ENCODE results near the gene LIX1L.

Gene LIX1L

GRCh38 chr1:145961425-145962156 is 3.8 kb upstream of the LIX1L start:
- H3K9me3 Mint-ChIP-seq, result no peaks in the 10 kb centered on the region
- peak overlapping the region; percentile 67 for H3K27ac Mint-ChIP-seq
- H3K4me3 Mint-ChIP-seq, result peak overlapping the region; percentile 95
- peaks cover 6% of the 10 kb centered on the region for H3K27me3 Mint-ChIP-seq (ENCODE audit: low read depth)
- H3K4me1 Mint-ChIP-seq (ENCODE audit: low read depth), result peaks cover 58% of the 10 kb centered on the region
- peaks cover 2% of the 10 kb centered on the region for H3K36me3 Mint-ChIP-seq (ENCODE audit: low read depth)

DNA sequence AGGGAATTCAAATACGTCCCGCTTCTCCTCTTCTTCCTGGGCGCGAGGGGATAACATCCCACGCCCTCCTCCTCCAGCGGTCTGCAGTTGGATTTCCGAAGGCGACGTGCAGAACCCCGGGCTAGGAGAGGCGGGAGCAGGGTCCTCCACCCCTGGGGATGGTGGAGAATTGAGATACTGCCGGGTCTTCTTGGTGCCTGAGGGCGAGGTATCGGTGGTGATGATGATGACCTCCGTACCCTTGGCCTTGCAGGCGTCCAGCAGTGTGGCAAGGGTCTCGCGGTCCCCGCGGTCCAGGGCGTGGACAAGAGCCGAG is 3.2 kb upstream of the LIX1L start:
- H3K36me3 Mint-ChIP-seq (ENCODE audit: low read depth), result peaks cover 2% of the 10 kb centered on the region
- no peaks in the 10 kb centered on the region for H3K9me3 Mint-ChIP-seq
- H3K4me1 Mint-ChIP-seq (ENCODE audit: low read depth), result peaks cover 60% of the 10 kb centered on the region
- peaks cover 6% of the 10 kb centered on the region for H3K27me3 Mint-ChIP-seq (ENCODE audit: low read depth)
- peak overlapping the region; percentile 95 for H3K4me3 Mint-ChIP-seq
- no peak overlapping the region for H3K27ac Mint-ChIP-seq

GRCh38 chr1:145960468-145961108 is 2.8 kb upstream of the LIX1L start:
- peak overlapping the region; percentile 95 for H3K4me3 Mint-ChIP-seq
- peaks cover 6% of the 10 kb centered on the region for H3K27me3 Mint-ChIP-seq (ENCODE audit: low read depth)
- H3K27ac Mint-ChIP-seq, result no peak overlapping the region
- H3K4me1 Mint-ChIP-seq (ENCODE audit: low read depth), result peaks cover 64% of the 10 kb centered on the region
- H3K9me3 Mint-ChIP-seq, result no peaks in the 10 kb centered on the region
- peaks cover 2% of the 10 kb centered on the region for H3K36me3 Mint-ChIP-seq (ENCODE audit: low read depth)

DNA sequence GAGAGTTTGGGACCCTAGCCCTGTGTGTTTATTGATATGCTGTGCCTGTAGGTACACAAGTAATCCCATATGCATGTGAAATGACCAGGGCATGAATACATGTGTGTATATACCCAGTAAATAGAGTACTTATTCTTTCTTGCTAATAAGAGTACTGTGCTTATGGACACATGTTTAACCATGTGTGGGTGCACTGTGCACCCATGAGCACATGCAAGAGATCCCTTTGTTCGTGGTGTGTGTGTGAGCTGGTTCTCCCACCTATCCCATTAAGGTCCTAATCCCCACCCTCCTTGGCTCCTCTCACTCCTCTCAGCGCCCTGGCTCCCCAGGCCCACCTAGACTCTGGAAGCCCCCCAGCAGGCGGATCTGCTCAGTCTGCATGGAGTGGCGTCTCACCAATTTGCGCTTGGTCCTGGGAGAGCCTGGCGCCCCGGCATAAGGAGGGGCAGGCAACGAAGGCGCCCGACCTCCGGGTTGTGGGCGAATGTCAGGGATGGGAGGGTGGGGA is 2.2 kb upstream of the LIX1L start:
- no peak overlapping the region for H3K4me3 Mint-ChIP-seq

DNA sequence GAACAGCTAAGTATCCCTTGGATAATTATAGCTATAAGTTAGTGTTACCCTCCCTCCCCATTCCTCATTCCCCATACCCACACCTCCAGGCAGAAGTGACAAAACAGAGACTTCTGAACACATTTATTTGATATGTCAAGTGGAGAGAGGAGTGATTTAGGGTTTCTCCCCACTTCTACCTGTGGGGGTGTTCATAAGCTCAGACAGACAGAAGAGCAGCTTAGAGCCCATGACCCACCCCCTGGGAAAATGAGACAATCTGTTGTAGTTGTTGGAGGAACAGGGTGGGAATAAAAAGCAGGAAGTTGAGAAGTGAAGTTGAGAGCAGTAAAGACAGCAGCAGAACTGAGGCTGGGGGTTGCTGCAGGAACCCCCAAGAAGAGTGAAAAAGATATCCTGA is 1.5 kb upstream of the LIX1L start:
- Mint-ChIP-seq H3K9me3 (no peaks in the 10 kb centered on the region), H3K4me3 (peak overlapping the region; percentile 15), H3K27ac (no peak overlapping the region), H3K27me3 (ENCODE audit: low read depth) (peaks cover 6% of the 10 kb centered on the region), H3K36me3 (ENCODE audit: low read depth) (peaks cover 6% of the 10 kb centered on the region), H3K4me1 (ENCODE audit: low read depth) (peaks cover 70% of the 10 kb centered on the region)

More for the DNA sequence above, 2.2 kb upstream of the LIX1L start:
- Mint-ChIP-seq H3K27me3 (ENCODE audit: low read depth) (peaks cover 6% of the 10 kb centered on the region), H3K9me3 (no peaks in the 10 kb centered on the region), H3K36me3 (ENCODE audit: low read depth) (peaks cover 4% of the 10 kb centered on the region), H3K4me1 (ENCODE audit: low read depth) (peaks cover 67% of the 10 kb centered on the region), H3K27ac (no peak overlapping the region)

DNA sequence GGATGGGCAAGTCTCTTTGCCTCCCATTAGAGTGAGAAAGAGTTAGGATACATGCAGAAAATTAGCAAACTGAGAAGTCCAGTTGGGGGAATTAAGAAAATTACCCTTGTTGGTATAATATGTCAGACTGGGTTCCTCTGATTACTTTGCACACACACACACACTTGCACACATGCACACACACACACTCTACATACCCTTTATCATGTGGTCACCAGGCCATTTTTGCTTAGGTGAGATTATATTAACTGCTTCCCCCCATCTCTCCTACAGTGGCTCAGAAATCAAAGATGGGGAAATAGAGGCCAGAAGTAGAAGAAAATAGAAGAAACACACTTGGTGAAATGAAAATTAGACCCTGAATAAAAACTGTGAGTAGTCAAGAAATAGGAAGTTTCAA is 917 bp upstream of the LIX1L start:
- Mint-ChIP-seq H3K27ac (no peak overlapping the region), H3K9me3 (no peaks in the 10 kb centered on the region), H3K4me1 (ENCODE audit: low read depth) (peaks cover 67% of the 10 kb centered on the region), H3K36me3 (ENCODE audit: low read depth) (peaks cover 6% of the 10 kb centered on the region), H3K4me3 (no peak overlapping the region), H3K27me3 (ENCODE audit: low read depth) (peaks cover 6% of the 10 kb centered on the region)

DNA sequence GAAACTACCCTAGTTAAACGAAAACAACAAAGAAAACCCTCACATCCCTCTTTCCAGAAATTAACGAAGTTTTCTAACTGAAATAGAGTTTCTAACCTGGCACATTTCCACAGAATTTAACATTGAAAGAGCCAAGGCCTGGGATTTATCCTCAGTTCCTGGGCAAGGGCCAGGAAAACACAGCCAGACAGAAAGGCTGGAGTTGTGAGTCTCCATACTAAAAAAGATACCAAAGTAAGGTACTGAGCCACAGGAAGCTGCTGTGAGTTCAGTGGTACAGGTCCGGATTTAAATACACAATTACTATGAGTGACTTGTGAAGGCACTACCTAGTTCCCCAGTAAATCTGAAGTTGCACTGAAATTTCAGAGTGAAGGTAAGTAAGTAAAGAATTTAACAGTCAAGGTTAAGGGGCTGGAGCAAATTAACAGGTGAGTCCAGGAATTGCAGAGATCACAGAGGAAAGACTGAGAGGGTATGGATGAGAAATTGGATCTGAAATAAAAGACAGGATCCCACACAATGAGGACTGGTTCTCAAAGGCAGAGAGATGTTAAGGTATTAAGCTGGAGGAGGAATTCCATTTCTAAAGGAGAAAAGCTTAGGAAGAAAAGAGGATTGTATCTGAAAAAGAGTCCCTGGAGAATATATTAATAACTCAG is 905 bp downstream of the LIX1L start:
- Mint-ChIP-seq H3K36me3 (ENCODE audit: low read depth) (peaks cover 8% of the 10 kb centered on the region), H3K4me3 (peak overlapping the region; percentile 96), H3K9me3 (no peaks in the 10 kb centered on the region), H3K4me1 (ENCODE audit: low read depth) (peaks cover 52% of the 10 kb centered on the region), H3K27ac (peak overlapping the region; percentile 92), H3K27me3 (ENCODE audit: low read depth) (peaks cover 6% of the 10 kb centered on the region)

GRCh38 chr1:145956361-145956760 is 1.5 kb downstream of the LIX1L start:
- Mint-ChIP-seq H3K4me1 (ENCODE audit: low read depth) (peaks cover 52% of the 10 kb centered on the region), H3K4me3 (peak overlapping the region; percentile 96), H3K27ac (peak overlapping the region; percentile 92), H3K9me3 (no peaks in the 10 kb centered on the region), H3K27me3 (ENCODE audit: low read depth) (peaks cover 6% of the 10 kb centered on the region), H3K36me3 (ENCODE audit: low read depth) (peaks cover 11% of the 10 kb centered on the region)

- Mint-ChIP-seq H3K27me3 (ENCODE audit: low read depth) (peaks cover 6% of the 10 kb centered on the region), H3K4me3 (peak overlapping the region; percentile 33), H3K27ac (no peak overlapping the region), H3K4me1 (ENCODE audit: low read depth) (peaks cover 55% of the 10 kb centered on the region), H3K36me3 (ENCODE audit: low read depth) (peaks cover 11% of the 10 kb centered on the region), H3K9me3 (no peaks in the 10 kb centered on the region)
Observed at GRCh38 chr1:145955436-145955835, 2.4 kb downstream of the LIX1L start.

GRCh38 chr1:145953861-145954260 is 4.0 kb downstream of the LIX1L start:
- Mint-ChIP-seq H3K4me3 (no peak overlapping the region), H3K36me3 (ENCODE audit: low read depth) (peaks cover 18% of the 10 kb centered on the region), H3K27me3 (ENCODE audit: low read depth) (no peaks in the 10 kb centered on the region), H3K9me3 (no peaks in the 10 kb centered on the region), H3K27ac (no peak overlapping the region), H3K4me1 (ENCODE audit: low read depth) (peaks cover 48% of the 10 kb centered on the region)

- Mint-ChIP-seq H3K9me3 (no peaks in the 10 kb centered on the region), H3K27ac (no peak overlapping the region)
Observed at GRCh38 chr1:145952903-145953302, 4.9 kb downstream of the LIX1L start.

DNA sequence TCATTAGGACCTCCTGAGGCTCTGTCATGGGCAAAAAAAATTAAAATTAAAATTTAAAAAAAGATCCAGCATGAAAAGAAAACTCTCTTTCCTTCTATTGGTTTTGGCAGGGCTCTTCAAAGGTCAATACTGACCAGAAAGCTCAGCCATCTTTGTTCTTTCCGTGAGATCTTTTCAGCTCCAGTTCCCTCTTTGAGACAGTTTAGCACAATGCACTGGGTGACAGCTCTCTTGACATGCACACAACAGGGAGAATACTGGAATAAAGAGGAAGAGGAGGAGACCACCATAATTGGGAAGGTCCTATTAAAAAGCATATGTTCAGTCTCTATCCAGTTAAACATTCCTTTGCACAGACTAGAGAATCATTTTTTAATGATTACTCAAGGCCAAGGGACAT is 6.3 kb downstream of the LIX1L start:
- Mint-ChIP-seq H3K27ac (no peak overlapping the region), H3K9me3 (no peaks in the 10 kb centered on the region), H3K36me3 (ENCODE audit: low read depth) (peaks cover 21% of the 10 kb centered on the region), H3K27me3 (ENCODE audit: low read depth) (no peaks in the 10 kb centered on the region), H3K4me3 (no peak overlapping the region), H3K4me1 (ENCODE audit: low read depth) (peaks cover 35% of the 10 kb centered on the region)

More at GRCh38 chr1:145952903-145953302, 4.9 kb downstream of the LIX1L start:
- Mint-ChIP-seq H3K36me3 (ENCODE audit: low read depth) (peaks cover 18% of the 10 kb centered on the region), H3K27me3 (ENCODE audit: low read depth) (no peaks in the 10 kb centered on the region), H3K4me3 (no peak overlapping the region), H3K4me1 (ENCODE audit: low read depth) (peaks cover 42% of the 10 kb centered on the region)

DNA sequence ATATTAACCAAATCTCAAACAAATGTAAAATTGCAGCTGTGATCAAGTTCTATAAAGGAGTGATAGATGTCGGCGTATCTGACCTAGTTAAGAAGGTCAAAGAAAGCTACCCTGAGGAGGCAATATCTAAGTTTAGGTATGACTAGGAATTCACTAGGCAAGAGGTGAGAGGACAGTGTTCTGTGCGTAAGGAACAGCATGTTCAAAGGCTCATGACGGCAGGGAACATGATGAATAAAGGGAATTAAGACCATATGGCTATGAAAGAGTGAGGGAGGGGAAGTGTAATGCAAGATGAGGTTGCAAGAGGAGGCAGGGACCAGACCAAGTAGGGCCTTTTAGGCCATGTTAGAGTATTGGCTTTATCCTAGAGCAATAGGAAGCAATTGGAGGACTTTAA is 8.6 kb downstream of the LIX1L start:
- Mint-ChIP-seq H3K36me3 (ENCODE audit: low read depth) (peaks cover 18% of the 10 kb centered on the region), H3K4me3 (no peak overlapping the region), H3K9me3 (no peaks in the 10 kb centered on the region), H3K27me3 (ENCODE audit: low read depth) (no peaks in the 10 kb centered on the region), H3K27ac (no peak overlapping the region), H3K4me1 (ENCODE audit: low read depth) (peaks cover 16% of the 10 kb centered on the region)

- Mint-ChIP-seq H3K4me3 (no peak overlapping the region), H3K27me3 (ENCODE audit: low read depth) (no peaks in the 10 kb centered on the region), H3K27ac (no peak overlapping the region), H3K4me1 (ENCODE audit: low read depth) (peaks cover 17% of the 10 kb centered on the region), H3K36me3 (ENCODE audit: low read depth) (peaks cover 22% of the 10 kb centered on the region), H3K9me3 (no peaks in the 10 kb centered on the region)
Observed at GRCh38 chr1:145947551-145947950, 10.3 kb downstream of the LIX1L start.
